ENCODE measurements around the gene SLC39A11.

Gene SLC39A11

GRCh38 chr17:72863526-72864211 lies 228.8 kb downstream of the SLC39A11 start:
- Histone ChIP-seq H3K79me1 (replicated peaks; ENCODE audit: low read length, poor library complexity, severe bottlenecking) (peaks cover 5% of the 10 kb centered on the region), H3K27me3 (ENCODE audit: control insufficient read depth in 1 of 2, insufficient read depth in 1 of 2, low read length in 2 of 2) (no peaks in the 10 kb centered on the region), H2BK12ac (ENCODE audit: low read length in 2 of 2) (no peak overlapping the region), H4K91ac (ENCODE audit: low read length) (no peak overlapping the region), H2BK5ac (ENCODE audit: low read depth, low read length, poor library complexity, severe bottlenecking) (no peak overlapping the region), H3K14ac (ENCODE audit: low read length in 2 of 2) (peak overlapping the region in 1 of 2 experiments; percentile 80), H3K4me2 (ENCODE audit: low read length, poor library complexity, severe bottlenecking) (no peak overlapping the region), H3K27ac (ENCODE audit: low read length, poor library complexity, severe bottlenecking) (no peak overlapping the region), H2AK5ac (ENCODE audit: low read length, severe bottlenecking) (no peak overlapping the region), H3K36me3 (ENCODE audit: control insufficient read depth in 1 of 2, insufficient read depth in 2 of 2, low read depth in 1 of 2, low read length in 2 of 2) (no peaks in the 10 kb centered on the region), H3K4ac (ENCODE audit: low read depth in 1 of 2, low read length in 2 of 2) (no peak overlapping the region), H3K23ac (ENCODE audit: low read length in 2 of 2) (no peak overlapping the region), H4K8ac (ENCODE audit: low read length) (no peak overlapping the region), H3K9me3 (ENCODE audit: control insufficient read depth, low read length) (no peaks in the 10 kb centered on the region), H3K18ac (ENCODE audit: low read depth in 1 of 2, low read length in 2 of 2) (no peak overlapping the region), H2AFZ (ENCODE audit: low read depth, low read length) (no peak overlapping the region), H3K9ac (ENCODE audit: low read length) (no peak overlapping the region), H3K4me1 (ENCODE audit: control insufficient read depth, insufficient read depth, low read depth, low read length) (peaks cover 1% of the 10 kb centered on the region), H2BK120ac (ENCODE audit: low read depth, low read length) (no peak overlapping the region), H2BK15ac (ENCODE audit: low read depth, poor library complexity, severe bottlenecking) (no peak overlapping the region), H3K4me3 (ENCODE audit: insufficient read depth in 1 of 2, low read depth in 1 of 2, low read length in 2 of 2) (no peak overlapping the region)
- no peak for DNase-seq
- WGBS, result 88% methylated on average over 11 of the region's 11 CpGs

GRCh38 chr17:72862276-72862999 lies 230.1 kb downstream of the SLC39A11 start:
- H2BK12ac ChIP-seq (ENCODE audit: low read length in 2 of 2), result no peak overlapping the region
- H3K9me3 ChIP-seq (ENCODE audit: control insufficient read depth, low read length), result no peaks in the 10 kb centered on the region
- no peaks in the 10 kb centered on the region for H3K36me3 ChIP-seq (ENCODE audit: control insufficient read depth in 1 of 2, insufficient read depth in 2 of 2, low read depth in 1 of 2, low read length in 2 of 2)
- no peak overlapping the region for H2AK5ac ChIP-seq (ENCODE audit: low read length, severe bottlenecking)
- H3K4ac ChIP-seq (ENCODE audit: low read depth in 1 of 2, low read length in 2 of 2), result no peak overlapping the region
- no peak overlapping the region for H3K27ac ChIP-seq (ENCODE audit: low read length, poor library complexity, severe bottlenecking)
- H3K27me3 ChIP-seq (ENCODE audit: control insufficient read depth in 1 of 2, insufficient read depth in 1 of 2, low read length in 2 of 2), result no peaks in the 10 kb centered on the region
- H2BK15ac ChIP-seq (ENCODE audit: low read depth, poor library complexity, severe bottlenecking), result no peak overlapping the region
- peaks cover 1% of the 10 kb centered on the region for H3K4me1 ChIP-seq (ENCODE audit: control insufficient read depth, insufficient read depth, low read depth, low read length)
- H2BK120ac ChIP-seq (ENCODE audit: low read depth, low read length), result no peak overlapping the region
- H3K4me3 ChIP-seq (ENCODE audit: insufficient read depth in 1 of 2, low read depth in 1 of 2, low read length in 2 of 2), result no peak overlapping the region
- no peak overlapping the region for H3K23ac ChIP-seq (ENCODE audit: low read length in 2 of 2)
- H3K14ac ChIP-seq (ENCODE audit: low read length in 2 of 2), result no peak overlapping the region
- H3K18ac ChIP-seq (ENCODE audit: low read depth in 1 of 2, low read length in 2 of 2), result no peak overlapping the region
- H4K91ac ChIP-seq (ENCODE audit: low read length), result no peak overlapping the region
- H2AFZ ChIP-seq (ENCODE audit: low read depth, low read length), result no peak overlapping the region
- H3K9ac ChIP-seq (ENCODE audit: low read length), result no peak overlapping the region
- peaks cover 5% of the 10 kb centered on the region for H3K79me1 ChIP-seq (replicated peaks; ENCODE audit: low read length, poor library complexity, severe bottlenecking)
- no peak for DNase-seq
- H3K4me2 ChIP-seq (ENCODE audit: low read length, poor library complexity, severe bottlenecking), result no peak overlapping the region
- 71% methylated on average over 6 of the region's 7 CpGs for WGBS
- H2BK5ac ChIP-seq (ENCODE audit: low read depth, low read length, poor library complexity, severe bottlenecking), result no peak overlapping the region
- H4K8ac ChIP-seq (ENCODE audit: low read length), result no peak overlapping the region

- H2BK15ac ChIP-seq (ENCODE audit: low read depth, poor library complexity, severe bottlenecking), result no peak overlapping the region
- H3K18ac ChIP-seq (ENCODE audit: low read depth in 1 of 2, low read length in 2 of 2), result no peak overlapping the region
- H3K9me3 ChIP-seq (ENCODE audit: control insufficient read depth, low read length), result no peaks in the 10 kb centered on the region
- no peaks in the 10 kb centered on the region for H3K27me3 ChIP-seq (ENCODE audit: control insufficient read depth in 1 of 2, insufficient read depth in 1 of 2, low read length in 2 of 2)
- H4K8ac ChIP-seq (ENCODE audit: low read length), result no peak overlapping the region
- no peak overlapping the region for H3K4ac ChIP-seq (ENCODE audit: low read depth in 1 of 2, low read length in 2 of 2)
- H2AK5ac ChIP-seq (ENCODE audit: low read length, severe bottlenecking), result no peak overlapping the region
- H3K4me3 ChIP-seq (ENCODE audit: insufficient read depth in 1 of 2, low read depth in 1 of 2, low read length in 2 of 2), result no peak overlapping the region
- no peak overlapping the region for H4K91ac ChIP-seq (ENCODE audit: low read length)
- H3K36me3 ChIP-seq (ENCODE audit: control insufficient read depth in 1 of 2, insufficient read depth in 2 of 2, low read depth in 1 of 2, low read length in 2 of 2), result no peaks in the 10 kb centered on the region
- H3K14ac ChIP-seq (ENCODE audit: low read length in 2 of 2), result no peak overlapping the region
- H3K4me2 ChIP-seq (ENCODE audit: low read length, poor library complexity, severe bottlenecking), result no peak overlapping the region
- no peak overlapping the region for H2AFZ ChIP-seq (ENCODE audit: low read depth, low read length)
- peaks cover 5% of the 10 kb centered on the region for H3K79me1 ChIP-seq (replicated peaks; ENCODE audit: low read length, poor library complexity, severe bottlenecking)
- H3K9ac ChIP-seq (ENCODE audit: low read length), result no peak overlapping the region
- no peak overlapping the region for H3K27ac ChIP-seq (ENCODE audit: low read length, poor library complexity, severe bottlenecking)
- peaks cover 1% of the 10 kb centered on the region for H3K4me1 ChIP-seq (ENCODE audit: control insufficient read depth, insufficient read depth, low read depth, low read length)
- no peak for DNase-seq
- no peak overlapping the region for H2BK5ac ChIP-seq (ENCODE audit: low read depth, low read length, poor library complexity, severe bottlenecking)
- no peak overlapping the region for H2BK120ac ChIP-seq (ENCODE audit: low read depth, low read length)
- no peak overlapping the region for H3K23ac ChIP-seq (ENCODE audit: low read length in 2 of 2)
- no peak overlapping the region for H2BK12ac ChIP-seq (ENCODE audit: low read length in 2 of 2)
These were observed 230.7 kb downstream of the SLC39A11 start for GRCh38 chr17:72861811-72862210.

- Histone ChIP-seq H3K36me3 (ENCODE audit: control insufficient read depth in 1 of 2, insufficient read depth in 2 of 2, low read depth in 1 of 2, low read length in 2 of 2) (no peaks in the 10 kb centered on the region), H3K27me3 (ENCODE audit: control insufficient read depth in 1 of 2, insufficient read depth in 1 of 2, low read length in 2 of 2) (no peaks in the 10 kb centered on the region), H3K4me2 (ENCODE audit: low read length, poor library complexity, severe bottlenecking) (no peak overlapping the region), H3K4me3 (ENCODE audit: insufficient read depth in 1 of 2, low read depth in 1 of 2, low read length in 2 of 2) (no peak overlapping the region), H4K91ac (ENCODE audit: low read length) (no peak overlapping the region), H2BK120ac (ENCODE audit: low read depth, low read length) (no peak overlapping the region), H2BK12ac (ENCODE audit: low read length in 2 of 2) (no peak overlapping the region), H3K79me1 (replicated peaks; ENCODE audit: low read length, poor library complexity, severe bottlenecking) (peaks cover 5% of the 10 kb centered on the region), H3K4ac (ENCODE audit: low read depth in 1 of 2, low read length in 2 of 2) (no peak overlapping the region), H3K23ac (ENCODE audit: low read length in 2 of 2) (no peak overlapping the region), H3K9ac (ENCODE audit: low read length) (no peak overlapping the region), H2AFZ (ENCODE audit: low read depth, low read length) (no peak overlapping the region), H3K4me1 (ENCODE audit: control insufficient read depth, insufficient read depth, low read depth, low read length) (peaks cover 1% of the 10 kb centered on the region), H2BK5ac (ENCODE audit: low read depth, low read length, poor library complexity, severe bottlenecking) (no peak overlapping the region), H3K9me3 (ENCODE audit: control insufficient read depth, low read length) (no peaks in the 10 kb centered on the region), H3K18ac (ENCODE audit: low read depth in 1 of 2, low read length in 2 of 2) (no peak overlapping the region), H4K8ac (ENCODE audit: low read length) (no peak overlapping the region), H2AK5ac (ENCODE audit: low read length, severe bottlenecking) (no peak overlapping the region), H3K27ac (ENCODE audit: low read length, poor library complexity, severe bottlenecking) (no peak overlapping the region), H3K14ac (ENCODE audit: low read length in 2 of 2) (no peak overlapping the region), H2BK15ac (ENCODE audit: low read depth, poor library complexity, severe bottlenecking) (no peak overlapping the region)
- no peak for DNase-seq
- WGBS, result 83% methylated on average over 1 of the region's 5 CpGs
These were observed 231.7 kb downstream of the SLC39A11 start for GRCh38 chr17:72860778-72861177.

Measured in mesenchymal stem cell (in vitro differentiated cells and primary cell).